ENCODE results near the gene SMPDL3B. TPM values are rescaled to one million over a fixed set of nuclear protein-coding genes. Genes with fewer than 3 reads are reported as not detected.
A peak's percentile ranks its signal among the peaks of the same experiment; 100 is the strongest.

Gene SMPDL3B
- total and polyA plus RNA-seq, 2 of the 4 experiments (the other 2 are of a cell fraction), result not detected

GRCh38 chr1:27979151-27979858 lies 44.5 kb downstream of the SMPDL3B start:
- dilution Hi-C loops (cut with HindIII; ENCODE audit: low sequenced_read_pairs, unreplicated experiment) (no loop called here), in situ Hi-C loops (cut with MboI; ENCODE audit: low sequenced_read_pairs) (no loop called here), intact Hi-C loops (cut with micrococcal nuclease) (loop anchor here (1.0 kb wide), 2 partner anchors 116 to 121 kb away; no protein-coding TSS in a partner anchor)
- H4K20me1 ChIP-seq (ENCODE audit: insufficient read depth, low read length), result no peaks in the 10 kb centered on the region
- H3K4me3 ChIP-seq (ENCODE audit: insufficient read depth, low read depth, low read length), result no peak overlapping the region
- no peak overlapping the region for H2AK9ac ChIP-seq (replicated peaks; ENCODE audit: low read depth, low read length, poor library complexity)
- TF ChIP-seq CEBPB (IDR thresholded peaks at IDR 0.05; ENCODE audit: low read depth, low read length), result peak; percentile 73
- no peak for TF ChIP-seq MAFK (IDR thresholded peaks at IDR 0.05; ENCODE audit: low read depth, low read length)
- no peak for TF ChIP-seq USF2 (IDR thresholded peaks at IDR 0.05; ENCODE audit: low read depth, low read length)
- peak; percentile 80 for TF ChIP-seq RAD21 (IDR thresholded peaks at IDR 0.05; ENCODE audit: low read length)
- TF ChIP-seq CHD1 (IDR thresholded peaks at IDR 0.05; ENCODE audit: low read depth, low read length), result no peak
- TF ChIP-seq CTCF (conservative IDR thresholded peaks at IDR 0.05; ENCODE audit: low read depth, low read length), result peak; percentile 73
- no peak for TF ChIP-seq POLR2A (IDR thresholded peaks at IDR 0.05; ENCODE audit: low read depth, low read length)
- no peak for TF ChIP-seq RFX5 (IDR thresholded peaks at IDR 0.05; ENCODE audit: low read depth, low read length)
- peak; percentile 94 for TF ChIP-seq SMC3 (IDR thresholded peaks at IDR 0.05; ENCODE audit: low read depth, low read length)
- no peak for TF ChIP-seq MXI1 (IDR thresholded peaks at IDR 0.05; ENCODE audit: borderline replicate concordance, low read depth, low read length)
- no peak for TF ChIP-seq BHLHE40 (IDR thresholded peaks at IDR 0.05; ENCODE audit: low read depth, low read length)
- peak; percentile 68; the same call in 1 of the 2 replicates for TF ChIP-seq NFE2L2 (IDR thresholded peaks at IDR 0.05; ENCODE audit: low read depth, low read length)
- no peak for TF ChIP-seq FOS (IDR thresholded peaks at IDR 0.05; ENCODE audit: low read depth, low read length)
- peaks cover 2% of the 10 kb centered on the region for H3K4me1 ChIP-seq (ENCODE audit: control insufficient read depth, insufficient read depth, low read length)
- no peak overlapping the region for H3K56ac ChIP-seq (ENCODE audit: extremely low read depth, insufficient read depth, low read length)
- H3K14ac ChIP-seq (replicated peaks; ENCODE audit: low read depth, low read length), result no peak overlapping the region
- no peak overlapping the region for H3K9ac ChIP-seq (ENCODE audit: low read depth, low read length)
- BruUV-seq (replicated peaks), result no TSS peak
- H3K36me3 ChIP-seq (ENCODE audit: control insufficient read depth, insufficient read depth, low read length), result 0 out of 2 replicates have a peak, but pooled peaks cover 1% of the 10 kb centered on the region
- no CpG with 5 or more reads among the region's 1 CpG for WGBS, 2 experiments (ENCODE audit: extremely low coverage in 2 of 2, insufficient read length in 1 of 2)
- no peak overlapping the region for H2BK5ac ChIP-seq (ENCODE audit: low read depth, low read length, poor library complexity, severe bottlenecking)
- CTCF ChIA-PET, result interaction anchor here (1.1 to 1.2 kb wide), 2 partner anchors 9 to 12 kb away, joined by 3 to 4 read pairs; no protein-coding TSS in a partner anchor
- no peak overlapping the region for H2AFZ ChIP-seq (replicated peaks; ENCODE audit: low read length, poor library complexity)
- no peak overlapping the region for H4K91ac ChIP-seq (ENCODE audit: insufficient read depth, low read depth, low read length)
- no peaks in the 10 kb centered on the region for H3K9me1 ChIP-seq (ENCODE audit: insufficient read depth, low read length)
- POLR2A ChIA-PET (ENCODE audit: unreplicated experiment), result interaction anchor here (1.0 kb wide), 1 partner anchor 11 kb away, joined by 4 read pairs; no protein-coding TSS in a partner anchor
- H3K23ac ChIP-seq (ENCODE audit: low read depth, low read length), result no peak overlapping the region
- H3K18ac ChIP-seq (ENCODE audit: low read depth, low read length), result no peak overlapping the region
- H2BK120ac ChIP-seq (ENCODE audit: low read depth, low read length), result no peak overlapping the region
- no peak overlapping the region for H3K27ac ChIP-seq (ENCODE audit: insufficient read depth, low read length)
- H3K9me3 ChIP-seq (ENCODE audit: control insufficient read depth, insufficient read depth, low read length), result no peaks in the 10 kb centered on the region
- H4K8ac ChIP-seq (ENCODE audit: low read depth in 2 of 2, low read length in 2 of 2), result no peak overlapping the region
- H3K79me1 ChIP-seq (ENCODE audit: low read depth in 1 of 2, low read length in 2 of 2), result no peaks in the 10 kb centered on the region
- DNase-seq (peak; percentile 81), ATAC-seq (ENCODE audit: low read depth) (peak; percentile 91)
- no peak overlapping the region for H2AK5ac ChIP-seq (ENCODE audit: low read depth, low read length)
- no peak overlapping the region for H2BK15ac ChIP-seq (ENCODE audit: low read depth, low read length)
- no peak overlapping the region for H4K5ac ChIP-seq (ENCODE audit: low read depth, low read length)
- H3K27me3 ChIP-seq (ENCODE audit: control insufficient read depth, insufficient read depth, low read length), result no peaks in the 10 kb centered on the region
- no peak overlapping the region for H3K4me2 ChIP-seq (ENCODE audit: low read depth, low read length)
- no peak overlapping the region for H2BK20ac ChIP-seq (ENCODE audit: low read depth, low read length)
- no peak overlapping the region for H3K4ac ChIP-seq (ENCODE audit: low read depth, low read length)

All from IMR-90 (cell line).